CMK (cell line): Measurements from ENCODE around the gene ZNF175.

Source experiments
- DNase-seq: peaks from one replicate; pipeline ENCODE4 v3.0.0-alpha.2; 2010; ENCODE audit warnings: low read depth

ZNF175 gene

GRCh38 chr19:51632126-51632525 is 61.0 kb downstream of the ZNF175 start:
- no peak for DNase-seq

- DNase-seq: peak; percentile 21
Observed at GRCh38 chr19:51637362-51637978, 66.4 kb downstream of the ZNF175 start.

GRCh38 chr19:51639916-51640315 is 68.8 kb downstream of the ZNF175 start:
- no peak for DNase-seq

DNA sequence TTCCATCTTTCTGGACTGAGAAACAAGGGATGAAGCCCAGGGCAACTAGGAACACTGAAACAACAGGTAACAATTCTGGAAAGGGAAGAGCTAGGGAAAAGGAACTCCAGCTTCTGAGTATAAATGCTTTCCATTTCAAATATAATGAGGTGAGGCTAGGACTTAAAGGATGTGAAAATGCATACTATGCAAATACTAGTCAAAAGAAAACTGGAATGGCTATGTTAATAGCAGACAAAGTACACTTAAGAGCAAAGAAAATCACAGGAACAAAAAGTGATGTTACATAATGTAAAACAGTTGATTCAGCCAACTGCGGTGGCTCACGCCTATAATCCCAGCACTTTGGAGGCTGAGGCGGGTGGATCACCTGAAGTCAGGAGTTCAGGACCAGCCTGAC is 69.3 kb downstream of the ZNF175 start:
- DNase-seq: no peak

DNA sequence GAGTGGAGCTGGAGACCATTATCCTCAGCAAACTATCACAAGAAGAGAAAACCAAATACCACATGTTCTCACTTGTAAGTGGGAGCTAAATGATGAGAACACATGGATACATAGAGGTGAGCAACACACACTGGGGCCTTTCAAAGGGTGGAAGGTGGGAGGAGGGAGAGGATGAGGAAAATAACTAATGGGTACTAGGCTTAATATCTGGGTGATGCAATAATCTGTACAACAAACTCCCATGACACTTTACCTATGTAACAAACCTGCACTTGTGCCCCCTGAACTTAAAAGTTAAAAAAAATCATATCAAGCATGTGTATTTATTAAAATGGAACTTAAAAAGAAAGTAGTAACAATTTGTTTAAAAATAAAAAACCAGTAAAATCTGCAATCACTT is 70.6 kb downstream of the ZNF175 start:
- no peak for DNase-seq
